Measurements from ENCODE around the gene PHKB.

Gene PHKB

GRCh38 chr16:47481698-47482374 lies 20.7 kb downstream of the PHKB start:
- H3K4me3 Mint-ChIP-seq: no peak overlapping the region
- peaks cover 10% of the 10 kb centered on the region for H3K36me3 Mint-ChIP-seq (ENCODE audit: low read depth)
- H3K27me3 Mint-ChIP-seq (ENCODE audit: low read depth): no peaks in the 10 kb centered on the region
- TF ChIP-seq CTCF (IDR thresholded peaks at IDR 0.05; ENCODE audit: unreplicated experiment in 3 of 3): no peak
- H3K27ac Mint-ChIP-seq: no peak overlapping the region
- H3K9me3 Mint-ChIP-seq: no peaks in the 10 kb centered on the region
- peaks cover 2% of the 10 kb centered on the region for H3K4me1 Mint-ChIP-seq

- peaks cover 24% of the 10 kb centered on the region for H3K36me3 Mint-ChIP-seq (ENCODE audit: low read depth)
- no peak overlapping the region for H3K4me3 Mint-ChIP-seq
- H3K27me3 Mint-ChIP-seq (ENCODE audit: low read depth): no peaks in the 10 kb centered on the region
- H3K4me1 Mint-ChIP-seq: no peaks in the 10 kb centered on the region
- no peak overlapping the region for H3K27ac Mint-ChIP-seq
- TF ChIP-seq CTCF (IDR thresholded peaks at IDR 0.05; ENCODE audit: unreplicated experiment in 3 of 3): no peak
- peaks cover 5% of the 10 kb centered on the region for H3K9me3 Mint-ChIP-seq
These were observed 22.5 kb downstream of the PHKB start for GRCh38 chr16:47483616-47484015.

GRCh38 chr16:47486856-47487255 lies 25.7 kb downstream of the PHKB start:
- Mint-ChIP-seq H3K36me3 (ENCODE audit: low read depth) (peaks cover 50% of the 10 kb centered on the region), H3K27me3 (ENCODE audit: low read depth) (no peaks in the 10 kb centered on the region), H3K27ac (no peak overlapping the region), H3K4me3 (no peak overlapping the region), H3K9me3 (peaks cover 26% of the 10 kb centered on the region), H3K4me1 (no peaks in the 10 kb centered on the region)
- TF ChIP-seq CTCF (IDR thresholded peaks at IDR 0.05; ENCODE audit: unreplicated experiment in 3 of 3): no peak

GRCh38 chr16:47488051-47488450 lies 26.9 kb downstream of the PHKB start:
- H3K27ac Mint-ChIP-seq: no peak overlapping the region
- peaks cover 26% of the 10 kb centered on the region for H3K9me3 Mint-ChIP-seq
- no peaks in the 10 kb centered on the region for H3K27me3 Mint-ChIP-seq (ENCODE audit: low read depth)
- peaks cover 4% of the 10 kb centered on the region for H3K4me1 Mint-ChIP-seq
- H3K36me3 Mint-ChIP-seq (ENCODE audit: low read depth): peaks cover 50% of the 10 kb centered on the region
- H3K4me3 Mint-ChIP-seq: no peak overlapping the region
- TF ChIP-seq CTCF (IDR thresholded peaks at IDR 0.05; ENCODE audit: unreplicated experiment in 3 of 3): no peak

- Mint-ChIP-seq H3K36me3 (ENCODE audit: low read depth) (peaks cover 45% of the 10 kb centered on the region), H3K27ac (no peak overlapping the region), H3K4me3 (no peak overlapping the region), H3K4me1 (peaks cover 5% of the 10 kb centered on the region), H3K9me3 (peaks cover 26% of the 10 kb centered on the region), H3K27me3 (ENCODE audit: low read depth) (no peaks in the 10 kb centered on the region)
- no peak for TF ChIP-seq CTCF (IDR thresholded peaks at IDR 0.05; ENCODE audit: unreplicated experiment in 3 of 3)
These were observed 29.3 kb downstream of the PHKB start for GRCh38 chr16:47490471-47490870.

GRCh38 chr16:47492036-47492427 lies 30.9 kb downstream of the PHKB start:
- Mint-ChIP-seq H3K27ac (peak overlapping the region in 1 of 3 experiments; percentile 22), H3K4me3 (no peak overlapping the region), H3K27me3 (ENCODE audit: low read depth) (no peaks in the 10 kb centered on the region), H3K36me3 (ENCODE audit: low read depth) (peaks cover 38% of the 10 kb centered on the region), H3K9me3 (peaks cover 26% of the 10 kb centered on the region), H3K4me1 (peaks cover 5% of the 10 kb centered on the region)
- no peak for TF ChIP-seq CTCF (IDR thresholded peaks at IDR 0.05; ENCODE audit: unreplicated experiment in 3 of 3)
